ENCODE measurements around the gene SPATA13.
A peak's percentile ranks its signal among the peaks of the same experiment; 100 is the strongest.

The SPATA13 gene

GRCh38 chr13:24218977-24219376 is 58.5 kb downstream of the SPATA13 start:
- DNase-seq (ENCODE audit: low spot score), result no peak
- H3K27ac Mint-ChIP-seq, result no peak overlapping the region
- peaks cover 3% of the 10 kb centered on the region for H3K36me3 Mint-ChIP-seq (ENCODE audit: low read depth)
- no peak overlapping the region for H3K4me3 Mint-ChIP-seq
- no peaks in the 10 kb centered on the region for H3K9me3 Mint-ChIP-seq
- H3K27me3 Mint-ChIP-seq (ENCODE audit: low read depth), result no peaks in the 10 kb centered on the region
- peaks cover 22% of the 10 kb centered on the region for H3K4me1 Mint-ChIP-seq (ENCODE audit: low read depth)

DNA sequence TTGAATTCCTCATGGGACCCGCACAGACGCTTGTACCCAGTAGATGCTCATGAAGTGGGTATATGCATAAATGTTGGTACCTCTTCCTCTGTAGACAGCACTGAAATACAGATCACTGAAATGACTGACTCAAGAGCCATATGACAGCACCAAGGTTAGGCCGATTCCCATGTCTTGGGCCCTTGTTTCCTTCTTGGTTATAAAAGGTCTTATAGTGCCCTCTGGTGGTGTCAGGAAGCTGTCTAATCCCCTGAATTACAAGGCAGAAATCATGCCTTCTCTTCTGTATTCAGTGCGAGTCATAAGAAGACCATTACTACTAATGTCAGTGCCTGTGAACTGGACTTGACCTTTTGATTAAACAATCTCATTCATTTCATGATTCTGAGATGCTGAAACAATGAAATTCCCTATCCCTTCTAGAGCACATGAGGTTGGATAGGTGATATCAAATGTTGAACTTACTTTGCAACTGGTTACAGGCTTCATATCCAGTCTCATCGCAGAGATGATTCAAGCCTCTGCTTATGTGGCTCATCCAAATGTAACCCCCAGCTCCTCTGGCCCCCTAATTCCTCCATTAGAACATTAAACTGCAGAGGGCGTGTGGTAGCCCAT is 59.7 kb downstream of the SPATA13 start:
- Mint-ChIP-seq H3K4me1 (ENCODE audit: low read depth) (peaks cover 24% of the 10 kb centered on the region), H3K27ac (no peak overlapping the region), H3K36me3 (ENCODE audit: low read depth) (peaks cover 3% of the 10 kb centered on the region), H3K27me3 (ENCODE audit: low read depth) (no peaks in the 10 kb centered on the region), H3K4me3 (no peak overlapping the region), H3K9me3 (no peaks in the 10 kb centered on the region)
- DNase-seq (ENCODE audit: low spot score), result peak; percentile 54

GRCh38 chr13:24221007-24221406 is 60.5 kb downstream of the SPATA13 start:
- no peak for DNase-seq (ENCODE audit: low spot score)
- Mint-ChIP-seq H3K4me1 (ENCODE audit: low read depth) (peaks cover 24% of the 10 kb centered on the region), H3K27me3 (ENCODE audit: low read depth) (no peaks in the 10 kb centered on the region), H3K36me3 (ENCODE audit: low read depth) (peaks cover 3% of the 10 kb centered on the region), H3K9me3 (no peaks in the 10 kb centered on the region), H3K4me3 (no peak overlapping the region), H3K27ac (no peak overlapping the region)

DNA sequence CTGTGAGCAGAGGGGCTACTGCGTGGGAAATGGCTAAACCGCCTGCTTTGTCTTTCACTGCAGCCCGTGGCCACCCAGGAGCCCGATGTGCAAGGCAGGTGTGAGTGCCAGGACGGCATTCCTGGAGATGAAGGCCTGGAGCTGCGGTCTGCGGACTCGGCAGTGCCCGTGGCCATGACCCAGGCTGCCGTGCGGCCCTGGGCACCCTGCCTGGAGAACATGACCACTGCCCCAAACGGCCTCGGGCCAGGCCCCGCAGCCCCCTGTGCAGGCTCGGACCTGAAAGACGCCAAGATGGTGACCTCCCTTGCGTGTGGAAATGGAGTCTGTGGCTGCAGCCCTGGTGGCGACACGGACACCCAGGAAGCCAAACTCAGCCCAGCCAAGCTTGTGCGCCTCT is 62.2 kb downstream of the SPATA13 start:
- H3K36me3 Mint-ChIP-seq (ENCODE audit: low read depth), result no peaks in the 10 kb centered on the region

GRCh38 chr13:24223341-24224231 is 63.1 kb downstream of the SPATA13 start:
- Mint-ChIP-seq H3K27ac (no peak overlapping the region), H3K36me3 (ENCODE audit: low read depth) (no peaks in the 10 kb centered on the region), H3K27me3 (ENCODE audit: low read depth) (no peaks in the 10 kb centered on the region), H3K4me1 (ENCODE audit: low read depth) (peaks cover 9% of the 10 kb centered on the region), H3K4me3 (peak overlapping the region; percentile 18), H3K9me3 (no peaks in the 10 kb centered on the region)
- DNase-seq (ENCODE audit: low spot score), result no peak

More for the DNA sequence above, 62.2 kb downstream of the SPATA13 start:
- no peaks in the 10 kb centered on the region for H3K9me3 Mint-ChIP-seq
- H3K4me1 Mint-ChIP-seq (ENCODE audit: low read depth), result peaks cover 14% of the 10 kb centered on the region
- H3K27ac Mint-ChIP-seq, result no peak overlapping the region
- H3K27me3 Mint-ChIP-seq (ENCODE audit: low read depth), result no peaks in the 10 kb centered on the region
- no peak overlapping the region for H3K4me3 Mint-ChIP-seq
- no peak for DNase-seq (ENCODE audit: low spot score)

DNA sequence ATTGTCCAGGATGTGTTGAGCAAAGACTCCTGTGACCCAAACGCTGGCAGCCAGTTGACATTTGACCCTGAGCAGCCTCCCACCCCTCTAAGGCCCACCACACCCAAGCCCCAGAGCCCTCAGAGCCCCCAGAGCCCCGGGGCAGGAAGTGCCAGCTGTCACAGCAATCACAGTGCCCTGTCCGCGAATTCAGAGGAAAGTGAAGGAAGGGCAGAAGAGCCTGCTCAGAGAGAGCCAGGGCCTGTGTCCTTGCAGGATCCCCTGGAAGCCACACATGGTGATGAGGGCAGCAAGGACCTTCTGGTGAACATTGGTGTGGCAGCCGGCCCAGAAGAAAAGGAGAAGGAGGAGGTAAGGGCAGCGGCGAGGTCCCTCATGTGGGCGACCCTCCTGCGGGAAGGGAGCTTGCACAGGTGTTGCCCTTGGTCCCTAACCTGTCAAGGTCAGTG is 63.7 kb downstream of the SPATA13 start:
- H3K36me3 Mint-ChIP-seq (ENCODE audit: low read depth), result no peaks in the 10 kb centered on the region
- H3K27ac Mint-ChIP-seq, result no peak overlapping the region
- no peaks in the 10 kb centered on the region for H3K27me3 Mint-ChIP-seq (ENCODE audit: low read depth)
- peaks cover 9% of the 10 kb centered on the region for H3K4me1 Mint-ChIP-seq (ENCODE audit: low read depth)
- DNase-seq (ENCODE audit: low spot score), result no peak
- H3K4me3 Mint-ChIP-seq, result peak overlapping the region; percentile 18
- H3K9me3 Mint-ChIP-seq, result no peaks in the 10 kb centered on the region

- Mint-ChIP-seq H3K4me3 (no peak overlapping the region), H3K27ac (no peak overlapping the region), H3K36me3 (ENCODE audit: low read depth) (no peaks in the 10 kb centered on the region), H3K4me1 (ENCODE audit: low read depth) (peaks cover 9% of the 10 kb centered on the region), H3K27me3 (ENCODE audit: low read depth) (no peaks in the 10 kb centered on the region), H3K9me3 (no peaks in the 10 kb centered on the region)
- no peak for DNase-seq (ENCODE audit: low spot score)
Measured at GRCh38 chr13:24225062-24225461, 64.5 kb downstream of the SPATA13 start.

DNA sequence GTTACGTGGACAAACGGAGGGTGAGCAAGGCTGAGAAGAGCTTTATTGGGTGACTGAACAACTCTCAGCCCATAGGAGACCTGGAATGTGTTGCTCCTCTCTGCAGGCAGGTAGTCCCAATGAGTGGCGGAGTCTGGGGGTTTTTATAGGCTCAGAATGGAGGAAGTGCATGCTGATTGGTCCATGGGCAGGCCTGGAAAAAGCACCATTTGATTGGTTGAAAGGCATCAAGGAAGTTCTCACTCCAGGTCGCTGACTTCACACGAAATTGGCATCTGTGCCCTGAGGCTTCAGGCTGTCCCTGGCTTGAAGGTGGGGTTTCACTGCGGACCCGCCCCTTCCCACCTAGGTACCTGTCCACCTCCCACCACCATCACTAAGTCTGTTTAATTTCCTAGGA is 65.4 kb downstream of the SPATA13 start:
- no peaks in the 10 kb centered on the region for H3K27me3 Mint-ChIP-seq (ENCODE audit: low read depth)
- DNase-seq (ENCODE audit: low spot score), result no peak
- H3K36me3 Mint-ChIP-seq (ENCODE audit: low read depth), result no peaks in the 10 kb centered on the region
- peaks cover 11% of the 10 kb centered on the region for H3K4me1 Mint-ChIP-seq (ENCODE audit: low read depth)
- H3K9me3 Mint-ChIP-seq, result no peaks in the 10 kb centered on the region
- H3K27ac Mint-ChIP-seq, result no peak overlapping the region
- no peak overlapping the region for H3K4me3 Mint-ChIP-seq

- no peak for DNase-seq (ENCODE audit: low spot score)
- H3K4me3 Mint-ChIP-seq, result no peak overlapping the region
- no peaks in the 10 kb centered on the region for H3K36me3 Mint-ChIP-seq (ENCODE audit: low read depth)
- H3K9me3 Mint-ChIP-seq, result no peaks in the 10 kb centered on the region
- no peak overlapping the region for H3K27ac Mint-ChIP-seq
- H3K27me3 Mint-ChIP-seq (ENCODE audit: low read depth), result no peaks in the 10 kb centered on the region
- H3K4me1 Mint-ChIP-seq (ENCODE audit: low read depth), result peaks cover 11% of the 10 kb centered on the region
Measured at GRCh38 chr13:24226762-24227161, 66.2 kb downstream of the SPATA13 start.

- Mint-ChIP-seq H3K27me3 (ENCODE audit: low read depth) (no peaks in the 10 kb centered on the region), H3K9me3 (no peaks in the 10 kb centered on the region), H3K4me3 (no peak overlapping the region), H3K27ac (no peak overlapping the region), H3K36me3 (ENCODE audit: low read depth) (no peaks in the 10 kb centered on the region), H3K4me1 (ENCODE audit: low read depth) (peaks cover 15% of the 10 kb centered on the region)
- DNase-seq (ENCODE audit: low spot score), result no peak
Measured at GRCh38 chr13:24228852-24229458, 68.4 kb downstream of the SPATA13 start.

GRCh38 chr13:24230428-24231072 is 70.0 kb downstream of the SPATA13 start:
- Mint-ChIP-seq H3K27me3 (ENCODE audit: low read depth) (no peaks in the 10 kb centered on the region), H3K4me1 (ENCODE audit: low read depth) (peaks cover 14% of the 10 kb centered on the region), H3K27ac (no peak overlapping the region), H3K36me3 (ENCODE audit: low read depth) (no peaks in the 10 kb centered on the region), H3K4me3 (no peak overlapping the region), H3K9me3 (no peaks in the 10 kb centered on the region)
- DNase-seq (ENCODE audit: low spot score), result no peak

- Mint-ChIP-seq H3K9me3 (no peaks in the 10 kb centered on the region), H3K4me1 (ENCODE audit: low read depth) (peaks cover 14% of the 10 kb centered on the region), H3K36me3 (ENCODE audit: low read depth) (no peaks in the 10 kb centered on the region), H3K27me3 (ENCODE audit: low read depth) (no peaks in the 10 kb centered on the region), H3K4me3 (no peak overlapping the region), H3K27ac (no peak overlapping the region)
- DNase-seq (ENCODE audit: low spot score), result no peak
Measured at GRCh38 chr13:24231377-24231776, 70.9 kb downstream of the SPATA13 start.

- no peak overlapping the region for H3K4me3 Mint-ChIP-seq
- no peaks in the 10 kb centered on the region for H3K27me3 Mint-ChIP-seq (ENCODE audit: low read depth)
- peaks cover 14% of the 10 kb centered on the region for H3K4me1 Mint-ChIP-seq (ENCODE audit: low read depth)
- H3K27ac Mint-ChIP-seq, result no peak overlapping the region
- H3K9me3 Mint-ChIP-seq, result no peaks in the 10 kb centered on the region
- H3K36me3 Mint-ChIP-seq (ENCODE audit: low read depth), result no peaks in the 10 kb centered on the region
- no peak for DNase-seq (ENCODE audit: low spot score)
Measured at GRCh38 chr13:24232037-24232436, 71.5 kb downstream of the SPATA13 start.

DNA sequence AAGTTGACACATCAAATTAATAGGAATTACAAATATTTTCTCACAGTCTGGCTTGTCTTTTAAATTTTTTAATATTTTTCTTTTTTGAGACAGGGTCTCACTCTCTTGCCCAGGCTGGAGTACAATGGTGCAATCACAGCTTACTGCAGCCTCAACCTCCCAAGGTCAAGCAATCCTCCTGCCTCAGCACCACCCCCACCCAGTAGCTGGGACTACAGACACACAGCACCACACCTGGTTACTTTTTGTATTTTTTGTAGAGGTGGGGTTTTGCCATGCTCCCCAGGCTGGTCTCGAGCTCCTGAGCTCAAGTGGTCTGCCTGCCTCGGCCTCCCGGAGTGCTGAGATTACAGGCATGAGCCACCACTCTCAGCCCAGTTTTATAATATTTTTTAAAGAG is 72.0 kb downstream of the SPATA13 start:
- H3K27me3 Mint-ChIP-seq (ENCODE audit: low read depth), result no peaks in the 10 kb centered on the region
- H3K9me3 Mint-ChIP-seq, result no peaks in the 10 kb centered on the region
- no peak overlapping the region for H3K4me3 Mint-ChIP-seq
- DNase-seq (ENCODE audit: low spot score), result no peak
- H3K36me3 Mint-ChIP-seq (ENCODE audit: low read depth), result no peaks in the 10 kb centered on the region
- H3K4me1 Mint-ChIP-seq (ENCODE audit: low read depth), result peaks cover 14% of the 10 kb centered on the region
- no peak overlapping the region for H3K27ac Mint-ChIP-seq

Data from T-helper 2 cell treated with Interferon-gamma antibody and Interleukin-4, amounts not matched to agents 5 μg/mL and 100 μg/mL, for 36 hours (primary cell).